H9 (cell line): ENCODE measurements around the gene OAS3. TPM values are rescaled to one million over a fixed set of nuclear protein-coding genes. Genes with fewer than 3 reads are reported as not detected.

Experiments used
- DNase-seq: peaks from one replicate; pipeline ENCODE4 v3.0.0-alpha.2; 2017
- H2AFZ ChIP-seq: one replicate; pipeline ENCODE4 v1.6.1; 2013; ENCODE audit warnings: mild to moderate bottlenecking, low read length, control low read depth, moderate library complexity
- H2AK5ac ChIP-seq: 2 replicates; pipeline ENCODE4 v1.6.1; 2013; ENCODE audit warnings: low read length, control low read depth, mixed read lengths; ENCODE audit not compliant: insufficient read length
- H2BK120ac ChIP-seq: one replicate; pipeline ENCODE4 v1.6.1; 2013; ENCODE audit warnings: low read depth, mild to moderate bottlenecking, low read length, control low read depth, inconsistent platforms; ENCODE audit not compliant: poor library complexity, severe bottlenecking
- H2BK12ac ChIP-seq: 2 replicates; pipeline ENCODE4 v1.6.1; 2013; ENCODE audit warnings: low read length, control low read depth, mixed read lengths, low read depth; ENCODE audit not compliant: insufficient read length
- H2BK15ac ChIP-seq: 2 replicates; pipeline ENCODE4 v1.6.1; 2013; ENCODE audit warnings: low read depth, low read length, control low read depth
- H2BK20ac ChIP-seq: one replicate; pipeline ENCODE4 v1.6.1; 2013; ENCODE audit warnings: low read depth, mild to moderate bottlenecking, low read length, control low read depth, inconsistent platforms; ENCODE audit not compliant: poor library complexity, severe bottlenecking
- H2BK5ac ChIP-seq: 2 replicates; pipeline ENCODE4 v1.6.1; 2013; ENCODE audit warnings: low read length, control low read depth, mixed read lengths; ENCODE audit not compliant: insufficient read length
- H3K14ac ChIP-seq: 2 replicates; pipeline ENCODE4 v1.6.1; 2013; ENCODE audit warnings: low read length, control low read depth; ENCODE audit not compliant: insufficient read depth
- H3K18ac ChIP-seq: 2 replicates; pipeline ENCODE4 v1.6.1; 2013; ENCODE audit warnings: low read depth, mild to moderate bottlenecking, mixed read lengths, low read length, control low read depth; ENCODE audit not compliant: insufficient read length
- H3K23ac ChIP-seq: 2 replicates; pipeline ENCODE4 v1.6.1; 2013; ENCODE audit warnings: low read length, control low read depth, mixed read lengths, low read depth; ENCODE audit not compliant: insufficient read length
- H3K23me2 ChIP-seq: 2 replicates; pipeline ENCODE4 v1.6.1; 2013; ENCODE audit warnings: low read depth, mild to moderate bottlenecking, mixed read lengths, low read length, control low read depth; ENCODE audit not compliant: insufficient read length, poor library complexity, severe bottlenecking
- H3K27ac ChIP-seq: 2 replicates; pipeline ENCODE4 v1.5.1; 2013; ENCODE audit warnings: low read length, control low read depth, mixed read lengths, low read depth; ENCODE audit not compliant: insufficient read length
- H3K27me3 ChIP-seq: 2 replicates; pipeline ENCODE4 v1.6.1; 2013; ENCODE audit warnings: low read length, control low read depth, inconsistent platforms; ENCODE audit not compliant: insufficient read depth
- H3K4ac ChIP-seq: 2 replicates; pipeline ENCODE4 v1.6.1; 2013; ENCODE audit warnings: low read depth, mild to moderate bottlenecking, control low read depth, inconsistent platforms, low read length, moderate library complexity
- H3K4me1 ChIP-seq: 2 replicates; pipeline ENCODE4 v1.6.1; 2013; ENCODE audit warnings: low read length, control low read depth, inconsistent platforms; ENCODE audit not compliant: insufficient read depth
- H3K4me2 ChIP-seq: 2 replicates; pipeline ENCODE4 v1.6.1; 2013; ENCODE audit warnings: low read length, control low read depth, mixed read lengths; ENCODE audit not compliant: insufficient read length, insufficient read depth
- H3K56ac ChIP-seq: 2 replicates; pipeline ENCODE4 v1.6.1; 2013; ENCODE audit warnings: low read depth, mild to moderate bottlenecking, mixed read lengths, low read length, control low read depth; ENCODE audit not compliant: insufficient read length
- H3K79me1 ChIP-seq: 2 replicates; pipeline ENCODE4 v1.6.1; 2013; ENCODE audit warnings: low read depth, mild to moderate bottlenecking, moderate library complexity, low read length, control low read depth, inconsistent platforms; ENCODE audit not compliant: insufficient read depth, poor library complexity, severe bottlenecking
- H3K79me2 ChIP-seq: 2 replicates; pipeline ENCODE4 v1.6.1; 2013; ENCODE audit warnings: low read length, control low read depth, inconsistent platforms; ENCODE audit not compliant: insufficient read depth
- H3K9ac ChIP-seq: 2 replicates; pipeline ENCODE4 v1.6.1; 2013; ENCODE audit warnings: low read length, control low read depth, mixed read lengths; ENCODE audit not compliant: insufficient read length; ENCODE audit errors: extremely low read depth
- H3K9me3 ChIP-seq: one replicate; pipeline ENCODE4 v1.6.1; 2013; ENCODE audit warnings: low read depth, low read length, inconsistent platforms; ENCODE audit not compliant: control insufficient read depth
- H3T11ph ChIP-seq: one replicate; pipeline ENCODE4 v1.6.1; 2013; ENCODE audit warnings: mild to moderate bottlenecking, low read length, control low read depth, inconsistent platforms
- H4K20me1 ChIP-seq: one replicate; pipeline ENCODE4 v1.6.1; 2013; ENCODE audit not compliant: control insufficient read depth, insufficient read length, insufficient read depth
- H4K5ac ChIP-seq: 2 replicates; pipeline ENCODE4 v1.6.1; 2013; ENCODE audit warnings: low read depth, mild to moderate bottlenecking, mixed read lengths, low read length, control low read depth; ENCODE audit not compliant: insufficient read length
- H4K8ac ChIP-seq: replicated peaks from 2 replicates; pipeline ENCODE4 v1.6.1; 2013; ENCODE audit warnings: low read length, control low read depth, mixed read lengths, low read depth; ENCODE audit not compliant: insufficient read length
- H4K91ac ChIP-seq: 2 replicates; pipeline ENCODE4 v1.6.1; 2013; ENCODE audit warnings: low read depth, mild to moderate bottlenecking, moderate library complexity, mixed read lengths, low read length, control low read depth; ENCODE audit not compliant: insufficient read length
- H3K27ac Mint-ChIP-seq, 3 experiments: 2 replicates in 2 of 3; 3 replicates in 1 of 3; pipeline ENCODE4 v1.8.0; 2020 to 2021; ENCODE audit warnings: mixed read lengths in 3 of 3, mild to moderate bottlenecking in 1 of 3, moderate library complexity in 1 of 3
- H3K27me3 Mint-ChIP-seq: 2 replicates; pipeline ENCODE4 v1.8.0; 2021; ENCODE audit warnings: low read depth, mild to moderate bottlenecking, moderate library complexity, mixed read lengths
- H3K36me3 Mint-ChIP-seq, 3 experiments: 2 replicates in 2 of 3; 3 replicates in 1 of 3; pipeline ENCODE4 v1.8.0; 2020 to 2021; ENCODE audit warnings: low read depth in 3 of 3, mixed read lengths in 3 of 3; ENCODE audit not compliant: insufficient read depth in 1 of 3
- H3K4me1 Mint-ChIP-seq, 2 experiments: 2 replicates each; pipeline ENCODE4 v1.8.0; 2020; ENCODE audit warnings: mixed read lengths in 2 of 2
- H3K4me3 Mint-ChIP-seq, 2 experiments: 2 replicates in 1 of 2; 3 replicates in 1 of 2; pipeline ENCODE4 v1.8.0; 2020 to 2021; ENCODE audit warnings: mild to moderate bottlenecking in 2 of 2, mixed read lengths in 2 of 2, moderate library complexity in 1 of 2
- H3K9me3 Mint-ChIP-seq, 2 experiments: 2 replicates in 1 of 2; 3 replicates in 1 of 2; pipeline ENCODE4 v1.8.0; 2020; ENCODE audit warnings: mild to moderate bottlenecking in 2 of 2, mixed read lengths in 2 of 2, moderate library complexity in 1 of 2
- CTCF ChIP-seq: fragments of 200-600 bp; sonication (generic); conservative IDR thresholded peaks from 3 replicates; pipeline ENCODE4 v1.8.0; 2021; ENCODE audit warnings: antibody characterized with exemption, mild to moderate bottlenecking
- WGBS: extraction: QIAGEN DNeasy Blood & Tissue Kit; methylation state at CpG from one replicate; pipeline ENCODE4 v1.1.7; 2013; ENCODE audit warnings: missing lambda C conversion rate, low lambda C conversion rate, mixed read lengths; ENCODE audit not compliant: insufficient read length; ENCODE audit errors: extremely low coverage; 5-methylcytosine and 5-hydroxymethylcytosine counted together
- total RNA-seq: library from RNA; stranded (reverse); gene quantifications from 2 replicates; pipeline ENCODE4 v1.2.1, GENCODE V29; 2021

OAS3 gene
- total RNA-seq, 1 experiment from 2014 or later: 0.81 TPM

- Mint-ChIP-seq H3K27ac (no peak overlapping the region), H3K9me3 (no peaks in the 10 kb centered on the region), H3K4me3 (no peak overlapping the region), H3K36me3 (no peaks in the 10 kb centered on the region), H3K27me3 (peaks cover 27% of the 10 kb centered on the region), H3K4me1 (peaks cover 6 to 21% of the 10 kb centered on the region in 2 experiments)
- no peak overlapping the region for H4K5ac ChIP-seq
- H2AK5ac ChIP-seq: no peak overlapping the region
- H2BK15ac ChIP-seq: no peak overlapping the region; the same call in 1 of the 2 replicates
- H3K4me1 ChIP-seq: no peaks in the 10 kb centered on the region
- TF ChIP-seq CTCF: no peak
- no peaks in the 10 kb centered on the region for H4K20me1 ChIP-seq
- H3K79me2 ChIP-seq: no peaks in the 10 kb centered on the region
- H3K4ac ChIP-seq: no peak overlapping the region
- 0 out of 2 replicates have a peak overlapping the region, but pooled peaks have one; percentile 50 for H3K14ac ChIP-seq
- H3K18ac ChIP-seq: no peak overlapping the region
- no peak overlapping the region for H3K27ac ChIP-seq
- no peak for DNase-seq
- H3K9ac ChIP-seq: no peak overlapping the region
- peaks cover 8% of the 10 kb centered on the region for H3K23me2 ChIP-seq
- H2BK12ac ChIP-seq: no peak overlapping the region
- no peak overlapping the region for H3K23ac ChIP-seq
- no peak overlapping the region for H2BK120ac ChIP-seq
- no peaks in the 10 kb centered on the region for H3K9me3 ChIP-seq
- H3T11ph ChIP-seq: no peak overlapping the region
- H3K79me1 ChIP-seq: no peaks in the 10 kb centered on the region
- no peak overlapping the region for H3K4me2 ChIP-seq
- no peak overlapping the region for H2AFZ ChIP-seq
- H3K27me3 ChIP-seq: no peaks in the 10 kb centered on the region; the same call in 1 of the 2 replicates
- H3K56ac ChIP-seq: no peak overlapping the region
- no CpG with 5 or more reads among the region's 16 CpGs for WGBS
- no peak overlapping the region for H4K8ac ChIP-seq
- no peak overlapping the region for H2BK20ac ChIP-seq
- no peak overlapping the region for H2BK5ac ChIP-seq
- no peak overlapping the region for H4K91ac ChIP-seq
Measured at GRCh38 chr12:112941528-112942335, 3.5 kb downstream of the OAS3 start.
